CD4-positive, alpha-beta T cell (primary cell): Measurements from ENCODE around the gene SULF2. TPM values are rescaled to one million over a fixed set of nuclear protein-coding genes. Genes with fewer than 3 reads are reported as not detected.

Experiments used
- ATAC-seq: fragments of 200-7000 bp; cut with Tn5 transposase; one replicate; pipeline ENCODE4 v1.10.0; 2022; ENCODE audit warnings: mild to moderate bottlenecking; ENCODE audit not compliant: poor library complexity
- CTCF ChIA-PET: fragments of 350-600 bp; sonication (Branson Sonifier 250); formaldehyde crosslinking; loops from one replicate; lab custom pipeline; 2021; ENCODE audit warnings: antibody characterized with exemption, inconsistent platforms; lab: Charles Lee
- POLR2A ChIA-PET: fragments of 350-600 bp; sonication (Branson Sonifier 250); formaldehyde crosslinking; loops from one replicate; lab custom pipeline; 2021; ENCODE audit warnings: antibody characterized with exemption, inconsistent platforms; lab: Charles Lee
- DNase-seq, 14 experiments: peaks; one replicate each; pipeline ENCODE4 v3.0.0-alpha.2; 2013 to 2020; ENCODE audit warnings: mixed read lengths in 2 of 14
- H3K27ac ChIP-seq, 2 donors: one replicate each; pipeline versions ENCODE4 v1.5.1 to v1.7.0; 2013; ENCODE audit warnings: low read length in 2 of 2, low read depth in 1 of 2, mild to moderate bottlenecking in 1 of 2
- H3K27me3 ChIP-seq, 2 experiments: 1 replicate in 1 of 2; 2 replicates in 1 of 2; pipeline versions ENCODE4 v1.6.1 to v1.7.0; 2013; ENCODE audit warnings: low read length in 2 of 2, control low read depth in 1 of 2, mild to moderate bottlenecking in 1 of 2, moderate library complexity in 1 of 2; ENCODE audit not compliant: insufficient read depth in 2 of 2, control insufficient read depth in 1 of 2
- H3K36me3 ChIP-seq: one replicate; pipeline ENCODE4 v1.6.1; 2013; ENCODE audit warnings: low read length, control low read depth; ENCODE audit not compliant: insufficient read depth
- H3K4me1 ChIP-seq: one replicate; pipeline ENCODE4 v1.6.1; 2013; ENCODE audit warnings: low read length, control low read depth; ENCODE audit not compliant: insufficient read depth
- H3K4me3 ChIP-seq: one replicate; pipeline ENCODE4 v1.5.1; 2013; ENCODE audit warnings: mild to moderate bottlenecking, low read length, moderate library complexity
- H3K9me3 ChIP-seq, 2 experiments: 1 replicate in 1 of 2; 2 replicates in 1 of 2; pipeline versions ENCODE4 v1.6.1 to v1.7.0; 2013; ENCODE audit warnings: low read length in 2 of 2, mild to moderate bottlenecking in 2 of 2, control low read depth in 1 of 2, moderate library complexity in 1 of 2; ENCODE audit not compliant: control insufficient read depth in 1 of 2, insufficient read depth in 1 of 2
- H3K27ac Mint-ChIP-seq: one replicate; pipeline ENCODE4 v1.8.0; 2020; ENCODE audit warnings: mixed read lengths
- H3K27me3 Mint-ChIP-seq: one replicate; pipeline ENCODE4 v1.8.0; 2021; ENCODE audit warnings: mixed read lengths
- H3K36me3 Mint-ChIP-seq: one replicate; pipeline ENCODE4 v1.8.0; 2021; ENCODE audit warnings: low read depth, mixed read lengths
- H3K4me1 Mint-ChIP-seq: one replicate; pipeline ENCODE4 v1.8.0; 2021; ENCODE audit warnings: low read depth, mixed read lengths
- H3K4me3 Mint-ChIP-seq: one replicate; pipeline ENCODE4 v1.8.0; 2020; ENCODE audit warnings: mild to moderate bottlenecking, mixed read lengths
- H3K9me3 Mint-ChIP-seq: one replicate; pipeline ENCODE4 v1.8.0; 2020; ENCODE audit warnings: mixed read lengths
- CTCF ChIP-seq: fragments of 200-600 bp; IDR thresholded peaks from one replicate; pipeline ENCODE4 v1.8.0; 2022; ENCODE audit warnings: antibody characterized with exemption, mild to moderate bottlenecking
- intact Hi-C, 2 experiments: fragments of 100-400 bp; cut with DNase I in 1 of 2; cut with micrococcal nuclease in 1 of 2; formaldehyde crosslinking; loops; one replicate each; pipeline versions ENCODE4 v1.15.1 to v1.9.0; 2023 to 2025; cut with DNase I, micrococcal nuclease
- total RNA-seq, 174 experiments: library from RNA in 2 of 174; stranded (reverse) in 2 of 174; gene quantifications; one replicate each; pipeline ENCODE4 v1.2.3 and lab custom pipeline; 2021 to 2026

The SULF2 gene
- total RNA-seq, 2 experiments from 2014 or later, result 1.5 to 2.8 TPM

- Mint-ChIP-seq H3K27ac (no peak overlapping the region), H3K4me3 (no peak overlapping the region), H3K27me3 (no peaks in the 10 kb centered on the region), H3K36me3 (peaks cover 42% of the 10 kb centered on the region), H3K9me3 (no peaks in the 10 kb centered on the region), H3K4me1 (no peaks in the 10 kb centered on the region)
- no peak for TF ChIP-seq CTCF
- Histone ChIP-seq H3K27me3 (no peaks in the 10 kb centered on the region), H3K4me3 (no peak overlapping the region), H3K27ac (no peak overlapping the region), H3K9me3 (no peaks in the 10 kb centered on the region), H3K36me3 (peaks cover 25% of the 10 kb centered on the region), H3K4me1 (peaks cover 8% of the 10 kb centered on the region)
- ATAC-seq, result no peak
- DNase-seq, result no peak
- ChIA-PET POLR2A (interaction anchor here (1.1 kb wide), 1 partner anchor 13 kb away, joined by 3 read pairs; no protein-coding TSS in a partner anchor), CTCF (interaction anchor here (1.8 kb wide), 1 partner anchor 959 kb away, joined by 6 read pairs; no protein-coding TSS in a partner anchor)
- intact Hi-C loops, result no loop called here
These were observed 124.1 kb downstream of the SULF2 start for GRCh38 chr20:47660983-47661700.

GRCh38 chr20:47660602-47660905, 124.7 kb downstream of the SULF2 start:
- Histone ChIP-seq H3K27me3 (no peaks in the 10 kb centered on the region), H3K4me1 (peaks cover 8% of the 10 kb centered on the region), H3K36me3 (peaks cover 29% of the 10 kb centered on the region), H3K9me3 (no peaks in the 10 kb centered on the region), H3K27ac (no peak overlapping the region), H3K4me3 (no peak overlapping the region)
- no peak for TF ChIP-seq CTCF
- H3K27ac Mint-ChIP-seq, result no peak overlapping the region
- H3K4me1 Mint-ChIP-seq, result no peaks in the 10 kb centered on the region
- no peak overlapping the region for H3K4me3 Mint-ChIP-seq
- ATAC-seq (no peak), DNase-seq (no peak)
- CTCF ChIA-PET, result interaction anchor here (0.6 kb wide), 1 partner anchor 960 kb away, joined by 3 read pairs; no protein-coding TSS in a partner anchor
- H3K9me3 Mint-ChIP-seq, result no peaks in the 10 kb centered on the region
- no peaks in the 10 kb centered on the region for H3K27me3 Mint-ChIP-seq
- intact Hi-C loops, result no loop called here
- POLR2A ChIA-PET, result interaction anchor here (1.1 kb wide), 1 partner anchor 12 kb away, joined by 3 read pairs; no protein-coding TSS in a partner anchor
- peaks cover 48% of the 10 kb centered on the region for H3K36me3 Mint-ChIP-seq

- Mint-ChIP-seq H3K27me3 (no peaks in the 10 kb centered on the region), H3K4me1 (no peaks in the 10 kb centered on the region), H3K9me3 (no peaks in the 10 kb centered on the region), H3K4me3 (no peak overlapping the region), H3K36me3 (peaks cover 53% of the 10 kb centered on the region), H3K27ac (peak overlapping the region; percentile 16)
- ChIA-PET POLR2A (no interaction called here), CTCF (interaction anchor here (0.6 kb wide), 1 partner anchor 960 kb away, joined by 3 read pairs; no protein-coding TSS in a partner anchor)
- H3K4me1 ChIP-seq, result peaks cover 8% of the 10 kb centered on the region
- peaks cover 34% of the 10 kb centered on the region for H3K36me3 ChIP-seq
- TF ChIP-seq CTCF, result no peak
- DNase-seq (no peak), ATAC-seq (no peak)
- H3K27me3 ChIP-seq, result no peaks in the 10 kb centered on the region
- H3K27ac ChIP-seq, result no peak overlapping the region
- no peaks in the 10 kb centered on the region for H3K9me3 ChIP-seq
- no peak overlapping the region for H3K4me3 ChIP-seq
- intact Hi-C loops, result no loop called here
These were observed 125.2 kb downstream of the SULF2 start for GRCh38 chr20:47659904-47660601.
